SK-MEL-5 (cell line): Measurements from ENCODE around the gene LIM2. TPM values are rescaled to one million over a fixed set of nuclear protein-coding genes. Genes with fewer than 3 reads are reported as not detected.
A peak's percentile ranks its signal among the peaks of the same experiment; 100 is the strongest.

ENCODE experiments used
- DNase-seq: peaks from one replicate; pipeline ENCODE4 v3.0.0-alpha.2; 2016; ENCODE audit warnings: low read depth, low spot score
- in situ Hi-C: cut with HindIII; loops from 2 replicates; pipeline ENCODE4 v1.10.0; 2016; ENCODE audit warnings: low sequenced_read_pairs, high pct_unique_total_duplicates, low pct_unique_long_range_greater_than_20kb
- total RNA-seq: library from RNA; depleted of rRNA; stranded (reverse); fragments of >200 nt; shearing (Covaris generic); gene quantifications from 2 replicates; pipeline ENCODE4 v1.2.3, GENCODE V29; 2014

LIM2 gene
- total RNA-seq, 1 experiment from 2014 or later = not detected

- no peak for DNase-seq
- in situ Hi-C loops = no loop called here
Measured at GRCh38 chr19:51371186-51371690, 16.5 kb downstream of the LIM2 start.

- no peak for DNase-seq
- in situ Hi-C loops = no loop called here
Measured at GRCh38 chr19:51370230-51370629, 17.5 kb downstream of the LIM2 start.

DNA sequence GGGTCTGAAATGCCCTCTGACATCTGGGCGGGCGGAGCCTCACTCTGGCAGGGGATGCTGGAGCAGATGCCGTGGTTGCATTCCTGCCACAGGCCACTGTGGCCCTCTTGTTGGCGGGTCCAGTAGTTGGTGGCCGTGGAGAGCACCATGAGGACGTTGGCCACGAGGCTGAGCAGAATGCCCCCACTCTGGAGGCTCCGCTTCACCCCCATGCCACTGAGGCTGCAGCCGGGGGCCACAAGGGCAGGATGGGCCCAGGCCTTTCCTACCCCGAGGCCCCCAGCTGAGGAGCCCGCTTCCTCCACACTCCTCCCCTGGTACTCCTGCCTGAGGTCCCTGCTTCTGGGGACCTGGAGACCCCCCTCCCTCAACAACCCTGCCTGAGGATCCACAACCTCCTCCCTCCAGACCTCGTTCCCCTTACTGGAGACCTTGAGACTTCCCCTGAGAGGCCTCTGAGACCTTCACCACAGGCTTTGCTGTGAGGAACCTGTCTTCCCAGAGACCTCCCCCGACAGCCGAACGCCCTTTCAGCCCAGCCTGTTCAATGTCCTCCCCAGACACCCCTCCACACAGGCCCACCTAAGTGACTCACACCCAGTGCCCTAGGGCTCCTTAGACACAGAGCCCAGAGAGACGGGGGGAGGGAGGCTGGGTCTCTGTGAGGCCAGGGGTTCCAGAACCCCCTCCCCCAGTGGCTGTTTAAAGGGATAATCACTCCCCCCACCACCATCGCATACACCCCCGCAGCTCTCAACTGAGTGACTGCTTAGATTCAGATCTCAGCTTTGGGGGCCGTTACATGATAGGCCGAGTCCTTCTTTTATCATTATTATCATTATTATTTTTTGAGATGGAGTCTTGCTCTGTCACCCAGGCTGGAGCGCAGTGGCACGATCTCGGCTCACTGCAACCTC, 19.1 kb downstream of the LIM2 start, which contains the start of gene CLDND2:
Gene CLDND2, minus strand, starts transcription at position 638 of the 917 bp plus-strand sequence. Its CDS starts 426 bp downstream, at position 212.
- DNase-seq = no peak
- in situ Hi-C loops = no loop called here

- peak; percentile 97 for DNase-seq
- in situ Hi-C loops = no loop called here
Measured at GRCh38 chr19:51367565-51368365, 20.0 kb downstream of the LIM2 start.

DNA sequence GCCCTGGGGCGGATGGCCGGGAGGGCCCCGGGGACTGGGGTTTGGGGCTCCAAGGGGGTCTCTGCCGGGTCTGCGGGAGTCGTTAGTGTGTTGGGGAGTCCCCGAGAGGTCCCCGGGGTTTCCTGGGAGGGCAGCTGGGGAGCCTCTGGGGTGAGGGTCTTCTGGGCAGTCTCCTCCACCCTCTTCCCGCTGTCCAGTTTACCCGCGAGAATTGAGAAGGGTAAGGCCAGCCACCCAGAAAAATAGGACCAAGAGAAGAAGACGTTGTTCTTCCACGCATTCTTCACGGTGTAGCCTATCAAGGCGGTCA, 20.6 kb downstream of the LIM2 start:
- DNase-seq = no peak
- in situ Hi-C loops = no loop called here

GRCh38 chr19:51366389-51367254, 21.2 kb downstream of the LIM2 start:
- in situ Hi-C loops = no loop called here
- peak; percentile 98 for DNase-seq

- in situ Hi-C loops = no loop called here
- DNase-seq = no peak
Measured at GRCh38 chr19:51365965-51366388, 21.8 kb downstream of the LIM2 start, which contains the start of gene ETFB. Gene ETFB, minus strand, starts transcription at chr19:51366388. Its CDS starts 62 bp downstream, at chr19:51366326.

GRCh38 chr19:51365211-51365964, 22.4 kb downstream of the LIM2 start:
- DNase-seq = peak; percentile 47
- in situ Hi-C loops = no loop called here

GRCh38 chr19:51364200-51365106, 23.3 kb downstream of the LIM2 start:
- in situ Hi-C loops = no loop called here
- DNase-seq = peak; percentile 89

DNA sequence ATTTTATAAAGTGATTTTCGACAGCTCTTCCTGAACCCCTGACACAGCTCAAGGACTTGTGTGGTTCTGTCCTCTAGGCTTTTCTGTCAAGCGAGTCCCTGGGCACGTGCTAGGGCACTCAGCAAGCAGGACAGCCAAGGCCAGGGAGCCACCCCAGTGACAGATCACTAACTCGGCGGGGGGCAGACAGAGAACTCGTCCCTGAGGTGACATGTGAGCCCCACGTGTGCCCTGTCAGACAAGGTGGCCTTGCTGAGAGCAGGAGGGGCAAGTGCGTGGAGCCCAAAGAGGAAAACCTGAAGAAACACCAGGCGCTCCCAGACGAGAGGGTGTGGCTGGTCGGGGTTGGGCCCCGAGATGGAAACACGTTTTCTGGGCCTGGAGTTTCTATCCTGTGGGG, 26.5 kb downstream of the LIM2 start:
- no peak for DNase-seq
- in situ Hi-C loops = no loop called here

GRCh38 chr19:51359294-51359693, 28.5 kb downstream of the LIM2 start:
- in situ Hi-C loops = no loop called here
- no peak for DNase-seq

- DNase-seq = no peak
- in situ Hi-C loops = no loop called here
Measured at GRCh38 chr19:51357952-51358351, 29.8 kb downstream of the LIM2 start.

GRCh38 chr19:51356159-51356801, 31.5 kb downstream of the LIM2 start:
- in situ Hi-C loops = no loop called here
- DNase-seq = no peak

- DNase-seq = peak; percentile 90
- in situ Hi-C loops = no loop called here
Measured at GRCh38 chr19:51354742-51355148, 33.0 kb downstream of the LIM2 start.

DNA sequence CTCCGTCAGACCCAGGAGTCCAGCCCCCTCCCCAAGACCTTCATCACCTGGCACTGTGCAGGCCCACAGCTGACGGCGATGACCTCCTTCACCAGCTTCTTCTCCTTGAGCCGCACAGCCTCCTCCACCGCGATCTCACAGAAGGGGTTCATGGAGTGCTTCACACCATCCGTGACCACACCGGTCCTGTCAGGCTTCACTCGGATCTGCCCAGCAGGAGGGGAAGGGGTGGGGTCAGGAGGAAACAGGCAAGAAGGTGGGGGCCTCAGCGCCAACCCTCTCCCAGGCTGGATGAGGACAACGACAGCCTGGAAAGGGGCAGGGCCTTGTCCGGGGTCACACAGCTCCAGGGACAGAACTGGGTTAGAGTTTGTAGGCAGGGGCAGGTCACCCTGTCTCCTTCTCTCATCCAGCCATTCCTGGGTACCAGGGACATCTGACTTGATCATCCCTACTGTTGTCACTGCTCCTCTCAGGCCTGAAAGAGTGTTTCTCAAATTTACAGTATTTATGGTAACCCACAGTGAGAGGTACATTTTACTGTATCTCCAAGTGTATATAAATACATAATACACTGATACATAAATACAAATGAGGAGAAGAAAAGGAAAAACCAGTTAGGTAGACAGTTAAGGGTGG, 33.6 kb downstream of the LIM2 start:
- DNase-seq = no peak
- in situ Hi-C loops = no loop called here
